HepG2 (cell line): ENCODE measurements around the gene LILRB3. TPM values are rescaled to one million over a fixed set of nuclear protein-coding genes. Genes with fewer than 3 reads are reported as not detected.
A peak's percentile ranks its signal among the peaks of the same experiment; 100 is the strongest.

Source experiments
- ARHGAP35 ChIP-seq: sonication (generic); formaldehyde crosslinking; IDR thresholded peaks from 2 replicates; pipeline ENCODE4 v1.9.0; 2022; ENCODE audit warnings: mild to moderate bottlenecking, inconsistent platforms, moderate library complexity, missing genetic modification reagents, borderline replicate concordance
- CSRNP2 ChIP-seq: sonication (generic); formaldehyde crosslinking; conservative IDR thresholded peaks from 2 replicates; pipeline ENCODE4 v1.8.0; 2022; ENCODE audit warnings: low read depth, missing genetic modification reagents
- EED ChIP-seq: sonication (generic); formaldehyde crosslinking; IDR thresholded peaks from 2 replicates; pipeline ENCODE4 v1.5.0; 2020; ENCODE audit warnings: mild to moderate bottlenecking, missing genetic modification reagents
- FOXC1 ChIP-seq: sonication (generic); formaldehyde crosslinking; IDR thresholded peaks from 2 replicates; pipeline ENCODE4 v1.8.0; 2022; ENCODE audit warnings: mild to moderate bottlenecking, missing genetic modification reagents, borderline replicate concordance
- GMEB1 ChIP-seq: sonication (generic); formaldehyde crosslinking; IDR thresholded peaks from 2 replicates; pipeline ENCODE4 v1.5.1; 2020; ENCODE audit warnings: missing genetic modification reagents, mild to moderate bottlenecking, borderline replicate concordance
- HDAC6 ChIP-seq: fragments of 200-600 bp; sonication (generic); IDR thresholded peaks from 2 replicates; pipeline ENCODE4 v1.7.0; 2017; ENCODE audit warnings: mild to moderate bottlenecking, antibody characterized with exemption, low read length, low read depth
- HOXA5 ChIP-seq: sonication (generic); formaldehyde crosslinking; IDR thresholded peaks from 2 replicates; pipeline ENCODE4 v1.4.0; 2020; ENCODE audit warnings: missing genetic modification reagents
- MAFF ChIP-seq: IDR thresholded peaks from 2 replicates; pipeline ENCODE4 v1.6.1; 2011; ENCODE audit warnings: low read depth, low read length, improper control_type of control experiment
- PBX2 ChIP-seq: IDR thresholded peaks from 2 replicates; pipeline ENCODE4 v1.6.1; 2016; ENCODE audit warnings: control low read depth
- SIX4 ChIP-seq: sonication (generic); formaldehyde crosslinking; IDR thresholded peaks from 2 replicates; pipeline ENCODE4 v1.4.0; 2020; ENCODE audit warnings: missing genetic modification reagents
- SUZ12 ChIP-seq: fragments of 150-350 bp; IDR thresholded peaks from 2 replicates; pipeline ENCODE4 v1.6.1; 2014; ENCODE audit warnings: low read depth, low read length
- TFE3 ChIP-seq: IDR thresholded peaks from 2 replicates; pipeline ENCODE4 v1.6.1; 2016
- ZC3H13 ChIP-seq: sonication (generic); formaldehyde crosslinking; IDR thresholded peaks from 2 replicates; pipeline ENCODE4 v1.8.1; 2023; ENCODE audit warnings: mild to moderate bottlenecking, missing genetic modification reagents, moderate library complexity
- ZKSCAN8 ChIP-seq: IDR thresholded peaks from 2 replicates; pipeline ENCODE4 v1.6.1; 2016; ENCODE audit warnings: borderline replicate concordance, missing genetic modification reagents, missing compliant biosample characterization
- ZNF225 ChIP-seq: sonication (generic); formaldehyde crosslinking; IDR thresholded peaks from 2 replicates; pipeline ENCODE4 v1.4.0; 2020; ENCODE audit warnings: mild to moderate bottlenecking, missing genetic modification reagents
- ZNF251 ChIP-seq: sonication (generic); formaldehyde crosslinking; IDR thresholded peaks from 2 replicates; pipeline ENCODE4 v1.9.0; 2021; ENCODE audit warnings: mild to moderate bottlenecking, missing genetic modification reagents
- ZNF260 ChIP-seq: sonication (generic); formaldehyde crosslinking; IDR thresholded peaks from 2 replicates; pipeline ENCODE4 v1.4.0; 2020; ENCODE audit warnings: missing genetic modification reagents, low read depth, mild to moderate bottlenecking, borderline replicate concordance
- ZNF33B ChIP-seq: sonication (generic); formaldehyde crosslinking; IDR thresholded peaks from 2 replicates; pipeline ENCODE4 v1.5.1; 2020; ENCODE audit warnings: mild to moderate bottlenecking, missing genetic modification reagents
- ZNF687 ChIP-seq: sonication (generic); formaldehyde crosslinking; IDR thresholded peaks from 2 replicates; pipeline ENCODE4 v1.5.1; 2020; ENCODE audit warnings: mild to moderate bottlenecking, missing genetic modification reagents, moderate library complexity
- polyA plus RNA-seq, 8 experiments: library from polyadenylated mRNA; depleted of rRNA in 3 of 8; stranded (reverse) in 7 of 8; unstranded in 1 of 8; fragments of >200 nt; fragmentation: Illumina TruSeq in 4 of 8; extraction: Trizol in 4 of 8; gene quantifications; 2 replicates each; pipeline versions ENCODE4 v1.2.1 to v1.2.3, GENCODE V29; 2011 to 2016; ENCODE audit warnings: low read depth in 4 of 8, missing spikeins in 1 of 8, mixed read lengths in 1 of 8; ENCODE audit not compliant: insufficient read depth in 1 of 8
- total RNA-seq, 5 experiments: library from RNA; depleted of rRNA; stranded (reverse); fragments of >200 nt; fragmentation: Illumina TruSeq; extraction: Trizol; gene quantifications; 2 replicates each; pipeline ENCODE4 v1.2.3, GENCODE V29; 2016; ENCODE audit warnings: low read depth in 1 of 5

LILRB3 gene
- total and polyA plus RNA-seq, 2 of the 13 experiments (the other 11 are each of a cell fraction or from before 2014, with no cell fraction given): 0.22 TPM; not detected in 1

- TF ChIP-seq ZNF260 (no peak), HDAC6 (no peak), ZKSCAN8 (CRISPR knock-in tag) (peak; percentile 7; the same call in 1 of the 2 replicates), SUZ12 (no peak), CSRNP2 (CRISPR knock-in tag) (no peak), ZNF33B (CRISPR knock-in tag) (no peak), SIX4 (CRISPR knock-in tag) (no peak), ZNF225 (CRISPR knock-in tag) (no peak), MAFF (no peak), EED (CRISPR knock-in tag) (no peak; the same call in 1 of the 2 replicates), FOXC1 (CRISPR knock-in tag) (peak; percentile 22; the same call in 1 of the 2 replicates), PBX2 (no peak), ZNF687 (CRISPR knock-in tag) (peak; percentile 43), ZNF251 (0 out of 2 replicates have a peak, but pooled peaks have one; percentile 56), GMEB1 (CRISPR knock-in tag) (peak; percentile 67; the same call in 1 of the 2 replicates), TFE3 (peak; percentile 70), ARHGAP35 (CRISPR knock-in tag) (peak; percentile 45; the same call in 1 of the 2 replicates), HOXA5 (CRISPR knock-in tag) (peak; percentile 30; the same call in 1 of the 2 replicates), ZC3H13 (CRISPR knock-in tag) (no peak)
Measured at GRCh38 chr19:54189735-54190502, 32.9 kb downstream of the LILRB3 start (continued).
